SK-N-MC (cell line): ENCODE measurements around the gene ZNF611.

ENCODE experiments used
- EZH2 ChIP-seq: fragments of 200-600 bp; sonication (generic); IDR thresholded peaks from one replicate; pipeline ENCODE4 v1.6.1; 2017; ENCODE audit warnings: antibody characterized with exemption
- POLR2AphosphoS5 ChIP-seq: IDR thresholded peaks from 2 replicates; pipeline ENCODE4 v1.6.1; 2012; ENCODE audit warnings: mild to moderate bottlenecking, low read depth, low read length, borderline replicate concordance

- no peak for TF ChIP-seq EZH2
- TF ChIP-seq POLR2AphosphoS5, result no peak
These were observed 70.4 kb downstream of the ZNF611 start for GRCh38 chr19:52664461-52664860.
